HEK293 (cell line): ENCODE data around the gene SYS1.
A peak's percentile ranks its signal among the peaks of the same experiment; 100 is the strongest.

ENCODE experiments used
- CTCF ChIA-PET: fragments of 350-600 bp; formaldehyde crosslinking; extraction: SDS; loops from one replicate; lab custom pipeline; 2021; ENCODE audit warnings: antibody characterized with exemption; lab: Yijun Ruan, JAX
- POLR2A ChIA-PET: fragments of 300-600 bp; formaldehyde crosslinking; extraction: SDS; loops from one replicate; lab custom pipeline; 2020; ENCODE audit warnings: antibody characterized with exemption, inconsistent platforms; lab: Yijun Ruan, JAX
- H3K27ac ChIP-seq: fragments of 200-500 bp; sonication (Bioruptor generic); 2 replicates; pipeline ENCODE4 v1.5.1; 2014; ENCODE audit warnings: low read depth, low read length, control low read depth, inconsistent platforms; ENCODE audit errors: extremely low read depth
- H3K36me3 ChIP-seq, 2 experiments: fragments of 200-500 bp in 1 of 2; sonication (Bioruptor generic) in 1 of 2; 1 replicate in 1 of 2; 2 replicates in 1 of 2; pipeline ENCODE4 v1.5.1; 2014 to 2017; ENCODE audit warnings: inconsistent platforms in 2 of 2, low read length in 2 of 2; ENCODE audit not compliant: control insufficient read depth in 2 of 2, insufficient read depth in 1 of 2
- H3K4me1 ChIP-seq: fragments of 200-500 bp; sonication (Bioruptor generic); 2 replicates; pipeline ENCODE4 v1.5.1; 2014; ENCODE audit warnings: mild to moderate bottlenecking, low read length, inconsistent platforms; ENCODE audit not compliant: control insufficient read depth, insufficient read depth
- H3K4me3 ChIP-seq: 2 replicates; pipeline ENCODE4 v1.5.1; 2011; ENCODE audit warnings: low read depth, mild to moderate bottlenecking, control low read depth, low read length, moderate library complexity
- H3K9me3 ChIP-seq: fragments of 200-500 bp; sonication (Bioruptor generic); 2 replicates; pipeline ENCODE4 v1.5.1; 2014; ENCODE audit warnings: low read depth, low read length, inconsistent platforms; ENCODE audit not compliant: control insufficient read depth, insufficient read depth
- KLF1 ChIP-seq: fragments of 450-650 bp; formaldehyde crosslinking; IDR thresholded peaks from 2 replicates; pipeline ENCODE4 v1.5.1; 2016; ENCODE audit warnings: missing biosample characterization, missing genetic modification characterization
- MEIS1 ChIP-seq: sonication (generic); formaldehyde crosslinking; IDR thresholded peaks from 2 replicates; pipeline ENCODE4 v1.8.1; 2022; ENCODE audit warnings: missing genetic modification reagents, mild to moderate bottlenecking, borderline replicate concordance
- OSR2 ChIP-seq: fragments of 450-650 bp; formaldehyde crosslinking; IDR thresholded peaks from 2 replicates; pipeline ENCODE4 v1.5.1; 2016; ENCODE audit warnings: missing biosample characterization, missing genetic modification characterization
- SP7 ChIP-seq: fragments of 450-650 bp; formaldehyde crosslinking; IDR thresholded peaks from 2 replicates; pipeline ENCODE4 v1.5.1; 2016; ENCODE audit warnings: missing biosample characterization, missing genetic modification characterization
- ZNF335 ChIP-seq: fragments of 450-650 bp; formaldehyde crosslinking; conservative IDR thresholded peaks from 2 replicates; pipeline ENCODE4 v1.5.1; 2016; ENCODE audit warnings: missing biosample characterization, missing genetic modification characterization
- ZNF341 ChIP-seq: fragments of 450-650 bp; formaldehyde crosslinking; IDR thresholded peaks from 2 replicates; pipeline ENCODE4; 2016; ENCODE audit warnings: low read depth, missing biosample characterization, missing genetic modification characterization
- ZNF624 ChIP-seq: fragments of 450-650 bp; formaldehyde crosslinking; IDR thresholded peaks from 2 replicates; pipeline ENCODE4 v1.5.1; 2017; ENCODE audit warnings: missing biosample characterization, missing genetic modification characterization
- ZNF701 ChIP-seq: fragments of 450-650 bp; formaldehyde crosslinking; IDR thresholded peaks from 2 replicates; pipeline ENCODE4 v1.5.1; 2016; ENCODE audit warnings: missing biosample characterization, missing genetic modification characterization
- TF ChIP-seq, protein P1 (sequence below): fragments of 450-650 bp; formaldehyde crosslinking; IDR thresholded peaks from 2 replicates; pipeline ENCODE4 v1.5.1; 2016; ENCODE audit warnings: missing biosample characterization, missing genetic modification characterization
- TF ChIP-seq, protein P2 (sequence below): fragments of 450-650 bp; formaldehyde crosslinking; IDR thresholded peaks from 2 replicates; pipeline ENCODE4 v1.5.1; 2016; ENCODE audit warnings: missing biosample characterization, missing genetic modification characterization
- TF ChIP-seq, protein P3 (sequence below): fragments of 450-650 bp; formaldehyde crosslinking; IDR thresholded peaks from 2 replicates; pipeline ENCODE4 v1.5.1; 2016; ENCODE audit warnings: missing biosample characterization, missing genetic modification characterization
- TF ChIP-seq, protein P4 (sequence below): fragments of 450-650 bp; formaldehyde crosslinking; IDR thresholded peaks from 2 replicates; pipeline ENCODE4 v1.5.1; 2016; ENCODE audit warnings: missing biosample characterization, missing genetic modification characterization

Gene SYS1

DNA sequence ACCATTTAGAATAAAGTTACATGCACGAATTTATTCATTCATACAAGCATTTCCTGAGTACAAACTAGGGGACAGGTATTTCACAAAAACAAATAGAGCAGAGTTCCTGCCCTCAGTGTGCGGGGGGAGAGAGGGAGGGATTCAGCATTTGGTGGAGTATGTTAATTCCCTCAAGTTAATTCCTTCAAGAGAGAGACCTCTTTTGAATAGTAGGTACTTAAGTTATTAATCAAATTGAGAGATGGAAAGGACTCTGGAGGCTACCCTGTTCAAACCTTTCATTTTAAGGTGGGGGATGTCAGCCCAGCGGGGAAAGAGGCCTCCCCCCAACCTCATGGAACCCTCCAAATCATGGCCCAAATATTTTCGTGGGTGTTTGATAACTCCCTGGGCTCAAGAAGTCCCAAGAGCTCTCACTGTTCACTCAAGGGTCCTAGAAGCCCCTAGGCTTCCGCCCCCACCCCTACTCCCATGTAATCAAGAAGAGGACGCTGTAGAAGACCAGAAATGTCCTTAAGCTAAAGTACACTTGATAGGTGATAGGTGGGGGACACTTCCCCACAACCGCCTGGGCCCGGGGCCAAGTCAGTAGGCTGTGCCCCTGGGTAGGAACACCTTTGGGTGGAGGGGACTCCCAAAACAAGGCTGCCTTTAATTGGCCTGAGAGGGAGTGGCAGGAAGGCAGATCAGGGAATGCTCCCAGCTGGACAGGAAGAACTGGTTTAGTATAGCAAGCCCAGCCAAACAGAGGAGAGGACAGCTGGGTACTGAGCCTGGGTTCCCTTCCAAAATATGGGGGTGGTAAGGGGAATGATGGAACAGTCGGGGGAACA is 17.6 kb upstream of the SYS1 start:
- H3K4me1 ChIP-seq: peaks cover 38% of the 10 kb centered on the region
- no peak overlapping the region for H3K27ac ChIP-seq
- ChIA-PET CTCF (interaction anchor here (0.9 to 2.0 kb wide), 2 partner anchors 14 to 18 kb away, joined by 3 to 8 read pairs; partner anchors contain the start of gene SYS1), POLR2A (interaction anchor here (0.6 to 1.3 kb wide), 2 partner anchors 24 to 32 kb away, joined by 3 to 4 read pairs; no protein-coding TSS in a partner anchor)
- TF ChIP-seq, protein P1, sequence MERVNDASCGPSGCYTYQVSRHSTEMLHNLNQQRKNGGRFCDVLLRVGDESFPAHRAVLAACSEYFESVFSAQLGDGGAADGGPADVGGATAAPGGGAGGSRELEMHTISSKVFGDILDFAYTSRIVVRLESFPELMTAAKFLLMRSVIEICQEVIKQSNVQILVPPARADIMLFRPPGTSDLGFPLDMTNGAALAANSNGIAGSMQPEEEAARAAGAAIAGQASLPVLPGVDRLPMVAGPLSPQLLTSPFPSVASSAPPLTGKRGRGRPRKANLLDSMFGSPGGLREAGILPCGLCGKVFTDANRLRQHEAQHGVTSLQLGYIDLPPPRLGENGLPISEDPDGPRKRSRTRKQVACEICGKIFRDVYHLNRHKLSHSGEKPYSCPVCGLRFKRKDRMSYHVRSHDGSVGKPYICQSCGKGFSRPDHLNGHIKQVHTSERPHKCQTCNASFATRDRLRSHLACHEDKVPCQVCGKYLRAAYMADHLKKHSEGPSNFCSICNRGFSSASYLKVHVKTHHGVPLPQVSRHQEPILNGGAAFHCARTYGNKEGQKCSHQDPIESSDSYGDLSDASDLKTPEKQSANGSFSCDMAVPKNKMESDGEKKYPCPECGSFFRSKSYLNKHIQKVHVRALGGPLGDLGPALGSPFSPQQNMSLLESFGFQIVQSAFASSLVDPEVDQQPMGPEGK (tag by site-specific recombination): 0 out of 2 replicates have a peak, but pooled peaks have one; percentile 26
- TF ChIP-seq ZNF701 (tag by site-specific recombination) (no peak), ZNF341 (peak; percentile 31; the same call in 1 of the 2 replicates), MEIS1 (CRISPR knock-in tag) (no peak), KLF1 (tag by site-specific recombination) (peak; percentile 87), OSR2 (peak; percentile 19; the same call in 1 of the 2 replicates)
- TF ChIP-seq, protein P2, sequence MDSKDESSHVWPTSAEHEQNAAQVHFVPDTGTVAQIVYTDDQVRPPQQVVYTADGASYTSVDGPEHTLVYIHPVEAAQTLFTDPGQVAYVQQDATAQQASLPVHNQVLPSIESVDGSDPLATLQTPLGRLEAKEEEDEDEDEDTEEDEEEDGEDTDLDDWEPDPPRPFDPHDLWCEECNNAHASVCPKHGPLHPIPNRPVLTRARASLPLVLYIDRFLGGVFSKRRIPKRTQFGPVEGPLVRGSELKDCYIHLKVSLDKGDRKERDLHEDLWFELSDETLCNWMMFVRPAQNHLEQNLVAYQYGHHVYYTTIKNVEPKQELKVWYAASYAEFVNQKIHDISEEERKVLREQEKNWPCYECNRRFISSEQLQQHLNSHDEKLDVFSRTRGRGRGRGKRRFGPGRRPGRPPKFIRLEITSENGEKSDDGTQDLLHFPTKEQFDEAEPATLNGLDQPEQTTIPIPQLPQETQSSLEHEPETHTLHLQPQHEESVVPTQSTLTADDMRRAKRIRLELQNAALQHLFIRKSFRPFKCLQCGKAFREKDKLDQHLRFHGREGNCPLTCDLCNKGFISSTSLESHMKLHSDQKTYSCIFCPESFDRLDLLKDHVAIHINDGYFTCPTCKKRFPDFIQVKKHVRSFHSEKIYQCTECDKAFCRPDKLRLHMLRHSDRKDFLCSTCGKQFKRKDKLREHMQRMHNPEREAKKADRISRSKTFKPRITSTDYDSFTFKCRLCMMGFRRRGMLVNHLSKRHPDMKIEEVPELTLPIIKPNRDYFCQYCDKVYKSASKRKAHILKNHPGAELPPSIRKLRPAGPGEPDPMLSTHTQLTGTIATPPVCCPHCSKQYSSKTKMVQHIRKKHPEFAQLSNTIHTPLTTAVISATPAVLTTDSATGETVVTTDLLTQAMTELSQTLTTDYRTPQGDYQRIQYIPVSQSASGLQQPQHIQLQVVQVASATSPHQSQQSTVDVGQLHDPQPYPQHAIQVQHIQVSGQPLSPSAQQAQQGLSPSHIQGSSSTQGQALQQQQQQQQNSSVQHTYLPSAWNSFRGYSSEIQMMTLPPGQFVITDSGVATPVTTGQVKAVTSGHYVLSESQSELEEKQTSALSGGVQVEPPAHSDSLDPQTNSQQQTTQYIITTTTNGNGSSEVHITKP (tag by site-specific recombination): peak; percentile 92
- TF ChIP-seq, protein P3, sequence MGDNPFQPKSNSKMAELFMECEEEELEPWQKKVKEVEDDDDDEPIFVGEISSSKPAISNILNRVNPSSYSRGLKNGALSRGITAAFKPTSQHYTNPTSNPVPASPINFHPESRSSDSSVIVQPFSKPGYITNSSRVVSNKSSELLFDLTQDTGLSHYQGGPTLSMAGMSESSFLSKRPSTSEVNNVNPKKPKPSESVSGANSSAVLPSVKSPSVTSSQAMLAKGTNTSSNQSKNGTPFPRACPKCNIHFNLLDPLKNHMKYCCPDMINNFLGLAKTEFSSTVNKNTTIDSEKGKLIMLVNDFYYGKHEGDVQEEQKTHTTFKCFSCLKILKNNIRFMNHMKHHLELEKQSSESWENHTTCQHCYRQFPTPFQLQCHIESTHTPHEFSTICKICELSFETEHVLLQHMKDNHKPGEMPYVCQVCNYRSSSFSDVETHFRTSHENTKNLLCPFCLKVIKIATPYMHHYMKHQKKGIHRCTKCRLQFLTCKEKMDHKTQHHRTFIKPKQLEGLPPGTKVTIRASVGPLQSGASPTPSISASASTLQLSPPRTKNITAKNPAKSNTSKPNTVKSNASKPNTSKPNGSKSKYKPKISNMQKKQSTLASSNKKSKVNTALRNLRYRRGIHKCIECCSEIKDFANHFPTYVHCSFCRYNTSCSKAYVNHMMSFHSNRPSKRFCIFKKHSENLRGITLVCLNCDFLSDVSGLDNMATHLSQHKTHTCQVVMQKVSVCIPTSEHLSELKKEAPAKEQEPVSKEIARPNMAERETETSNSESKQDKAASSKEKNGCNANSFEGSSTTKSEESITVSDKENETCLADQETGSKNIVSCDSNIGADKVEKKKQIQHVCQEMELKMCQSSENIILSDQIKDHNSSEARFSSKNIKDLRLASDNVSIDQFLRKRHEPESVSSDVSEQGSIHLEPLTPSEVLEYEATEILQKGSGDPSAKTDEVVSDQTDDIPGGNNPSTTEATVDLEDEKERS (tag by site-specific recombination): no peak
- no peak overlapping the region for H3K4me3 ChIP-seq
- H3K36me3 ChIP-seq: peaks cover 0 to 5% of the 10 kb centered on the region in 2 experiments; a peak in 1 of 3 replicates
- no peaks in the 10 kb centered on the region for H3K9me3 ChIP-seq

DNA sequence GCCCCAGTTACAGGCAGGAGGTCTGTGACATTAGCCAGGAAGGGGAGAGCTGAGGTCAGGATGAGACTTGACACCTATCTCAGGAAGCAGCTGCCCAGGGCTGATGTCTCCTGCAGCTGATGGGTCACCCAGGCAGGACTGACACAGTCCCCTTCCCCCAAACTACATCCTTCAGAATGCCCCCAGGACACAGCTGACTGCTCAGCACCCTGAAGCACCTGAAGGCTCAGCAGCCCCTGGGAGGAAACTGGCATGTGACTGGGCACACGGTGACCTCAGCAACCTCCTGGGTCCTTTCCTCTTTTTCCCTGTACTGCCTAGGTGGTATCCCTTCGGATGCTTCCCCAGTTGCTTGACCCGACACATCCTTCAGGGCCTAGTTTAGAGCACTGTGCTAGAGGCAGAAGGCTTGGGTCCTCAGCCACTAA is 16.7 kb upstream of the SYS1 start:
- no peaks in the 10 kb centered on the region for H3K9me3 ChIP-seq
- no peak overlapping the region for H3K4me3 ChIP-seq
- H3K36me3 ChIP-seq: no peaks in the 10 kb centered on the region
- POLR2A ChIA-PET: interaction anchor here (0.6 to 3.5 kb wide), 6 partner anchors 9 to 88 kb away, joined by 3 to 31 read pairs (median 7); partner anchors contain the start of gene SYS1
- peaks cover 37% of the 10 kb centered on the region for H3K4me1 ChIP-seq
- CTCF ChIA-PET: interaction anchor here (1.6 to 2.5 kb wide), 3 partner anchors 16 to 425 kb away, joined by 5 to 11 read pairs (median 9); partner anchors contain the start of gene SYS1
- H3K27ac ChIP-seq: no peak overlapping the region
- TF ChIP-seq, protein P4, sequence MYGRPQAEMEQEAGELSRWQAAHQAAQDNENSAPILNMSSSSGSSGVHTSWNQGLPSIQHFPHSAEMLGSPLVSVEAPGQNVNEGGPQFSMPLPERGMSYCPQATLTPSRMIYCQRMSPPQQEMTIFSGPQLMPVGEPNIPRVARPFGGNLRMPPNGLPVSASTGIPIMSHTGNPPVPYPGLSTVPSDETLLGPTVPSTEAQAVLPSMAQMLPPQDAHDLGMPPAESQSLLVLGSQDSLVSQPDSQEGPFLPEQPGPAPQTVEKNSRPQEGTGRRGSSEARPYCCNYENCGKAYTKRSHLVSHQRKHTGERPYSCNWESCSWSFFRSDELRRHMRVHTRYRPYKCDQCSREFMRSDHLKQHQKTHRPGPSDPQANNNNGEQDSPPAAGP: no peak
- TF ChIP-seq ZNF624 (tag by site-specific recombination) (no peak), ZNF335 (tag by site-specific recombination) (peak; percentile 63), SP7 (no peak)
